ENCODE data around the gene POMT1.
"Not testable (repeated sequence)": the region's sequence is repeated elsewhere in the genome, so short reads cannot be mapped to it uniquely, and the experiment has no call there.

The POMT1 gene, protein sequence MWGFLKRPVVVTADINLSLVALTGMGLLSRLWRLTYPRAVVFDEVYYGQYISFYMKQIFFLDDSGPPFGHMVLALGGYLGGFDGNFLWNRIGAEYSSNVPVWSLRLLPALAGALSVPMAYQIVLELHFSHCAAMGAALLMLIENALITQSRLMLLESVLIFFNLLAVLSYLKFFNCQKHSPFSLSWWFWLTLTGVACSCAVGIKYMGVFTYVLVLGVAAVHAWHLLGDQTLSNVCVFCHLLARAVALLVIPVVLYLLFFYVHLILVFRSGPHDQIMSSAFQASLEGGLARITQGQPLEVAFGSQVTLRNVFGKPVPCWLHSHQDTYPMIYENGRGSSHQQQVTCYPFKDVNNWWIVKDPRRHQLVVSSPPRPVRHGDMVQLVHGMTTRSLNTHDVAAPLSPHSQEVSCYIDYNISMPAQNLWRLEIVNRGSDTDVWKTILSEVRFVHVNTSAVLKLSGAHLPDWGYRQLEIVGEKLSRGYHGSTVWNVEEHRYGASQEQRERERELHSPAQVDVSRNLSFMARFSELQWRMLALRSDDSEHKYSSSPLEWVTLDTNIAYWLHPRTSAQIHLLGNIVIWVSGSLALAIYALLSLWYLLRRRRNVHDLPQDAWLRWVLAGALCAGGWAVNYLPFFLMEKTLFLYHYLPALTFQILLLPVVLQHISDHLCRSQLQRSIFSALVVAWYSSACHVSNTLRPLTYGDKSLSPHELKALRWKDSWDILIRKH

DNA sequence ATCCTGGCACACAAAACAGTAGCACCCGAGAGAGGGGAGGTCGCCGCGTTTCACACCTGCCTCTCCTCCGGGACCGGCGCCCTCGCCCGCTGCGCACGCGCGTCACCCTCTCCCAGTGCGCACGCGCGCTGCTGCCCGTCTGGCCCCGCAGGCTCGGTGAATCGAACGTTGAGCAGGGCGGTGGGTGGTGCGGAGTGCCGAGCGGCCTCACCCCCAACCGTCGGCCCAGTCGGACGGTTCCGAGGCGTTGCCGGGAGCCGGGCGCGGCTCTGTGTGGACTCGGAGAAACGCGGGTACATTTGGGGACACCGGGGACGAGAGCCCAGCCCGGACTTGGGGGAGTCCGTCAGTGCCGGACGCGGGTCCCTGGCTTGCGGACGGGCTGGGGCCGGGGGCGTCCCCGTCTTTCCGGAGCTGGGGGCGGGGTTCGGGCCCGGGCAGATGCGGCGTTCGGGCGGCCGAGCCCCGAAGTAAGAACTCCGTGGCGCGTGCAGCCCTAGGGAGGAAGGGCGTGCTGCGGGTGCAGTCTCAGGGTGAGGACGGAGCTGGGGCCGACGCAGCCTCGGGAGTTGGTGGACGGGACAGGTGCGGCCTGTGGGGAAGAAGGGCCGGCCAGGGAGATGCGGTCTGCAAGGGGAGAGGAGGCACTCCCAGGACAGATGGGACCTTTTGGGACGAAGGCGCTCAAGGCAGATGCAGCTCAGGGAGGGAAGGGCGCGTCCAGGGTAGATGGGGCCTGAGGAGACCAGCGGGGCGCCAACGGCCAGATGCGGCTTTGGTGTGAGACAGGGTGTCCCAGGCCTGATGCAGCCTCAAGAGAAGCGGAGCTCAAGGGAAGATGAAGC lies at the start of gene POMT1:
POMT1 (plus strand) TSS at position 138 of the 845 bp plus-strand sequence. CDS start 1,301 bp downstream, outside the sequence.
- Histone ChIP-seq H3K27ac (no peak within 1 kb of the TSS), H3K79me2 (peaks cover 2% of the 10 kb centered on the region), H3K4me2 (ENCODE audit: low read length) (peak within 1 kb of the TSS; percentile 92), H2AFZ (peak within 1 kb of the TSS; percentile 92), H3K27me3 (ENCODE audit: control insufficient read depth, insufficient read depth, low read length) (no peaks in the 10 kb centered on the region), H3K9me3 (ENCODE audit: control insufficient read depth, low read length) (no peaks in the 10 kb centered on the region), H3K4me3 (ENCODE audit: low read depth, low read length) (peak within 1 kb of the TSS; percentile 95), H3K4me1 (peaks cover 2% of the 10 kb centered on the region), H3K9ac (no peak within 1 kb of the TSS), H3K36me3 (ENCODE audit: control insufficient read depth, insufficient read depth, low read length) (no peaks in the 10 kb centered on the region)
- TF ChIP-seq CTCF (IDR thresholded peaks at IDR 0.05): no peak

DNA sequence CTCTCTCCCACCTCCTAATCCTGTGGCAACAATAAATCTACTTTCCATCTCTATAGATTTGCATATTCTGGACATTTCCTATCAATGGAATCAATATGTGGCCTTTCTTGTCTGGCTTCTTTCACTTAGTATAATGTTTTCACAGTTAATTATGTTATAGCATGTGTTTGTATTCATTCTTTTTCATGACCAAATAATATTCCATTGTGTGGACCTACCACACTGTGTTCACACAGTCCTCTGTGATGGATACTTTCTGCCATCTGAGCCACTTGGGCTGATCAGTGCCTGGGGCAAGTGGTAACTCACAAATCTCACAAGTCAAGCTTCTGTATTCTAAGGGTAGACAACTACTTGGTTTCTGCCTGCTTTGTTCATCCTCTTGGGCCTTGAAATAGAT lies 48.7 kb upstream of the POMT1 start:
- Histone ChIP-seq H3K9ac (no peak overlapping the region), H3K4me2 (ENCODE audit: low read length) (no peak overlapping the region), H2AFZ (no peak overlapping the region), H3K27me3 (ENCODE audit: control insufficient read depth, insufficient read depth, low read length) (no peaks in the 10 kb centered on the region), H3K4me3 (ENCODE audit: low read depth, low read length) (no peak overlapping the region), H3K36me3 (ENCODE audit: control insufficient read depth, insufficient read depth, low read length) (no peaks in the 10 kb centered on the region), H3K9me3 (ENCODE audit: control insufficient read depth, low read length) (no peaks in the 10 kb centered on the region), H3K4me1 (no peaks in the 10 kb centered on the region), H3K79me2 (peaks cover 6% of the 10 kb centered on the region), H3K27ac (no peak overlapping the region)
- TF ChIP-seq CTCF (IDR thresholded peaks at IDR 0.05): no peak

- H3K9ac ChIP-seq; H3K36me3 ChIP-seq (ENCODE audit: control insufficient read depth, insufficient read depth, low read length); H3K9me3 ChIP-seq (ENCODE audit: control insufficient read depth, low read length); H3K79me2 ChIP-seq; H3K4me3 ChIP-seq (ENCODE audit: low read depth, low read length); H3K27me3 ChIP-seq (ENCODE audit: control insufficient read depth, insufficient read depth, low read length); H2AFZ ChIP-seq; H3K27ac ChIP-seq; H3K4me2 ChIP-seq (ENCODE audit: low read length); H3K4me1 ChIP-seq: not testable (repeated sequence)
Measured at GRCh38 chr9:131455655-131456054, 47.1 kb upstream of the POMT1 start.

DNA sequence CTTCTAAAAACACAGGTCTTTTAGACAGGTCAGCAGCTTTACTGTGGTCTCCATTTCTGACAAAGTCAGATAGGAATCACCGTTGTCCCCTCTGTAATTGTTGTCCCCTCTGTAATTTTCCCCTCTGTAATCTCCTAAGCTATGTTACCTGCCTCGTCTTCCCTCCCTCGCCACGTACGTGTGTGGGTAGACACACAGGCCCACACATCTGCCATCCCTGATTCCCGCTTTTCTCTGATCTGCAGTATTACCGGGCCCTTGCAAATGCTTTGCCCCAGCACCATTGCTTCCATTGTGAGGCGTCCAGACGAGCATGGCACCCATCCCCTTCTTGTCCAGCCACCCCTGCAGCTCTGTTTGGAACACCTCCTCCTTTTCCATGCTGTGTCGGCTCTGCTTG lies 45.0 kb upstream of the POMT1 start:
- Histone ChIP-seq H3K4me1 (no peaks in the 10 kb centered on the region), H3K27me3 (ENCODE audit: control insufficient read depth, insufficient read depth, low read length) (no peaks in the 10 kb centered on the region), H2AFZ (no peak overlapping the region), H3K27ac (no peak overlapping the region), H3K9me3 (ENCODE audit: control insufficient read depth, low read length) (no peaks in the 10 kb centered on the region), H3K36me3 (ENCODE audit: control insufficient read depth, insufficient read depth, low read length) (no peaks in the 10 kb centered on the region), H3K4me2 (ENCODE audit: low read length) (no peak overlapping the region), H3K4me3 (ENCODE audit: low read depth, low read length) (no peak overlapping the region), H3K79me2 (peaks cover 12% of the 10 kb centered on the region), H3K9ac (no peak overlapping the region)
- no peak for TF ChIP-seq CTCF (IDR thresholded peaks at IDR 0.05)

DNA sequence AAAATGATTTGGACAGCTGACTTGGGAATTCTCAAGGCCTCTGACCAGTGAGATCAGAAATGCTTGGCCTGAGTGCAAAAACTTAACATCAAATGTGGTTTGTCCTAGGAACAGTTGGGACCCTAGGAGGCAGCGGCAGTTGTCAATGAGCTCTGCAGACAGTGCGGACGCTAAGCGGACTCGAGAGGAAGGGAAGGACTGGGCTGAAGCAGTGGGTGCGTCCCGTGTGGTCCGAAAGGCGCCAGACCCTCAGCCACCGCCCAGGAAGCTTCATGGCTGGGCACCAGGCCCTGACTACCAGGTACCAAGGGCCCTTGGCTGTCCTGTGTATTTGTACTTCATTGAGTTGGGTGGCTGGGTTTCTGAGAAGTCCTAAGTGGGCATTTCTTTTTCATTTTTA lies 43.7 kb upstream of the POMT1 start:
- Histone ChIP-seq H3K4me2 (ENCODE audit: low read length) (no peak overlapping the region), H2AFZ (no peak overlapping the region), H3K36me3 (ENCODE audit: control insufficient read depth, insufficient read depth, low read length) (no peaks in the 10 kb centered on the region), H3K4me1 (no peaks in the 10 kb centered on the region), H3K4me3 (ENCODE audit: low read depth, low read length) (no peak overlapping the region), H3K9me3 (ENCODE audit: control insufficient read depth, low read length) (no peaks in the 10 kb centered on the region), H3K79me2 (peaks cover 12% of the 10 kb centered on the region), H3K27me3 (ENCODE audit: control insufficient read depth, insufficient read depth, low read length) (no peaks in the 10 kb centered on the region), H3K27ac (no peak overlapping the region), H3K9ac (no peak overlapping the region)
- no peak for TF ChIP-seq CTCF (IDR thresholded peaks at IDR 0.05)

Data from parathyroid adenoma (tissue), 2 donors.